Hippocampal formation (tissue), 2 donors: ENCODE measurements around the gene QSOX1.

Experiments used
- DNase-seq, 2 donors: peaks; one replicate each; lab custom pipeline; 2025; lab: John Stamatoyannopoulos, UW

Gene QSOX1

DNA sequence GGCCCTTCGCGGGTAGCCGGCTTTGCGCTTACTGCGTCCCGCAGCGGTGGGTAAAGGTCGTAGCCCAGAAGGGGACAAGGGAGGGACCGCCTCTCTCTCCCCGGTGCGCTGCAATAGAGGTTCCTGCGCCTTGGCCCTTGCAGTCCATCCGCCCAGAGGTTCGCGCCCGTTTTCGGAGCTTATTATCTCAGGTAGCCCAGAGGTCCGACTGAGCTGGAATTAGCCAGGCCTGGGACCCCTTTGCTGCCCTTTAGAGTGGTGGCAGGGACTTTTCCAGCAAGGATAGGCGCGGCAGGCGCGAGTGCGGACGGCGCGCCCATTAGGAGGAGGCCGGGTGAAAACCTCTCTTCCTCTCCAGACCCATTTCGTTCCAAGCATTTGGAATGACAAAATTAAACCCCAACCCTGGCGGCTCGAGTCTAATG lies 80.4 kb downstream of the QSOX1 start:
- DNase-seq: no peak

DNA sequence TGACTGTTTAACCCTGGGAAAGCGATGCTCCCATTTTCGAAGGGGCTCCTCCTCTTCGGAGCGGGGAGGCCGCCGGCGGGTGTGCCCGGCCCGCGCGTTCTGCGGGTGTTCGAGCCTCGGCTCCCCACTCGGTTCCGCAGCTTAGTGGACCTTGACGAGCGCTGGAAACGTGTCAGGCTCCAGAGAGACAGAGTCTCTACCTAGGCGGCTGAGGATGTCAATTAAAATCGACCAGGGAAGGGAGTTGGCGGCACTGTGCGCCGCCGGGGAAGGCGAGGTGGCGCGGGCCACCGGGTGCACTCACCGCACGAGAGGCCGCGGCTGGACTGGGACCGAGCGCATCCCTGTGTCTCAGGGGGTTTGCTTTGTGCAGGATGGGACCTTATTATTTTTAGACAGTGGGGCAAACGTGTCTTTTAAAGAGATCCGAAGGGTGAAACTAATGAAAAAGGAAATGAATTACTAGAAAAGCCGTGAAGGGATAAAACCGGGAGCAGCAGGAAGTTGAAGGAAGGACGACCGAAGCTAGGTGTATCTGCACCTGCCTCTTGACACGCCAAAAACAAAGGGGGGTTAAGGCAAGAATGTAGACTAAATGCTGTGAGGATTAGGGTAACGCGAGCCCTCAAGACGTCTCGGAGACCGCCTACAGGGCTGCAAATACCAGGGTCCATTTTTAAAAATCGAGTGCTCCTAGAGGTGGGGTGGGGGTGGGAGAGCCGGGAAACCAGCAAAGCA lies 81.0 kb downstream of the QSOX1 start:
- no peak for DNase-seq

GRCh38 chr1:180236698-180237509 lies 82.2 kb downstream of the QSOX1 start:
- DNase-seq: no peak

- DNase-seq: no peak
Observed at GRCh38 chr1:180237869-180238476, 83.3 kb downstream of the QSOX1 start.

- DNase-seq: no peak
Observed at GRCh38 chr1:180238675-180239074, 84.0 kb downstream of the QSOX1 start.

DNA sequence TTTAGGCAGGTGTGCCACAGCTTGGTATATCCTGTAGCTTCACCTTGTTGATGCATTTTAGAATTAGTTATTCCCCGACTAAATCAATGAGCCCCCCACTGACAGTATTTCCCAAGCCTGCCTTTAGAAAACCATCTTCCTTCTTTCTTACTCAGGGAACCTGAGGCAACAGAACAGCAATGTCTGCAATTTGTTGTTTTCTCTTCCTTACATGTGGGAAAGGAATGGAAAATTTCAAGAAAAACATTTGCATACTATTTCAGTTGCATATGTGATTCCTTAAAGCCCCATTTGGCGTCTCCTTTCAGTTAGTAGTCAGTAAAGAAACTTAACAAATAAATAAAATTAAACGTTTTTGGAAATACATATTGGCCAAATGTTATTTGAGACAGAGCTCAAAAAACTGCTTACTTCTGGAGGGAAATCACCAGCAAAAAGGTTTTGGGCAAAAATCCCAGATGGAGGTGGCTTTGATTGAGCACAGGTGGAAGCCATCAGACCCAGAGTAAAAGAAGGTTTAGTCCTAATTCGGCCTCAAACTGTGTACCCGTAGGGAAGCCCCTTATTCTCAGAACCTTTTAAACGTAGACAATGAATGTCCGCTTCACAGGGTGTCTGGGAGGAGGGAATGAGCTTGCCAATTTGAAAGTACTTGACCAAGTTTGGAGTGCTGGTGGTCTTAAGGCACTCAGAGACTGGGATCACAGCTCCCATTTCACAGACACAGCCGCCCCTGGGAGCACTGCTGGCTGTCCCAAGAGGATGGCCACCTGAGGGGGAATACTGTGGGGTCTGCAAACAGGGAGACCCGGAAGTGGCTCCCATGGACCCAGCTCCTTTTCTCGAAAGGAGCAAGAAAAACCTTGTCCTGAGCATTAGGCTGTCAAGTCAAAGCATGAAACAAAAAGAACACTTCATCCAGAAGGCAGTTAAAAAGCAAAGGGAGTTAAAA lies 84.8 kb downstream of the QSOX1 start:
- DNase-seq: no peak

GRCh38 chr1:180241716-180242544 lies 87.3 kb downstream of the QSOX1 start:
- no peak for DNase-seq

GRCh38 chr1:180243517-180244221 lies 89.0 kb downstream of the QSOX1 start:
- no peak for DNase-seq

GRCh38 chr1:180244840-180245239 lies 90.2 kb downstream of the QSOX1 start:
- no peak for DNase-seq

DNA sequence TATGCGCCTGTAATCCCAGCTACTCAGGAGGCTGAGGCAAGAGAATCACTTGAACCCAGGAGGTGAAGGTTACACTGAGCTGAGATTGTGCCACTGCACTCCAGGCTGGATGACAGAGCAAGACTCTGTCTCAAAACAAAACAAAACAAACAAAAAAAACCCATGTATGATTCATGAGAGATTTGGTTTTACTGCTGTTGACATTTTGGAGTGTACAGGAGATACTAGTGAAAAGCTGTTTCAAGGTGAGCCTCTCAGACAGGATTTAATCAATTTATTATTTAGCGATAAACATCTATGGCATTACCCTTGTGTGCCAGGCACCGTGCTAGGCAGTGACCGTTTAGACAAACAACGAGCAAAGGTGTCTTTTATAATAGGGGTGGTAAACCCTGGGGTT lies 91.9 kb downstream of the QSOX1 start:
- no peak for DNase-seq

DNA sequence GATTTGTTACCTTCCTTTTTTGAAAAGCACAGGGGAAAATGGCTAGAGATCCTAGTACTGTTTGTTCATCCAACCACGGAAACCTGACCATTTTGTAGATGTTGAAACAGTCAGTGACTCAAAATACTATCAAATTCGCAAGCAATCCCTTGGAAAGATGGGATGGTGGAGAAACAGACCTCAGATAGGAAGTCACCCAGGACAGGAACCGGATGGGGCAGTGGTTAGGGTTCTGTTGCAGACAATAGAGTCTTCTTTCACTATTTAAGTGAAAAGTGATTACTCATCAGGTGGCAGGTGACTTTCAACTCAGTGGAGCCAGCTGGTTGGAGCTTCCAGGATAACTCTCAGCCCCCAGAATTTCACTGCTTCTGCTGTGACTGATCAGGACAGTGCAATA lies 92.4 kb downstream of the QSOX1 start:
- no peak for DNase-seq

GRCh38 chr1:180247580-180247979 lies 92.9 kb downstream of the QSOX1 start:
- DNase-seq: no peak

GRCh38 chr1:180248176-180248575 lies 93.5 kb downstream of the QSOX1 start:
- DNase-seq: no peak

- DNase-seq: no peak
Observed at GRCh38 chr1:180248731-180249681, 94.3 kb downstream of the QSOX1 start.

DNA sequence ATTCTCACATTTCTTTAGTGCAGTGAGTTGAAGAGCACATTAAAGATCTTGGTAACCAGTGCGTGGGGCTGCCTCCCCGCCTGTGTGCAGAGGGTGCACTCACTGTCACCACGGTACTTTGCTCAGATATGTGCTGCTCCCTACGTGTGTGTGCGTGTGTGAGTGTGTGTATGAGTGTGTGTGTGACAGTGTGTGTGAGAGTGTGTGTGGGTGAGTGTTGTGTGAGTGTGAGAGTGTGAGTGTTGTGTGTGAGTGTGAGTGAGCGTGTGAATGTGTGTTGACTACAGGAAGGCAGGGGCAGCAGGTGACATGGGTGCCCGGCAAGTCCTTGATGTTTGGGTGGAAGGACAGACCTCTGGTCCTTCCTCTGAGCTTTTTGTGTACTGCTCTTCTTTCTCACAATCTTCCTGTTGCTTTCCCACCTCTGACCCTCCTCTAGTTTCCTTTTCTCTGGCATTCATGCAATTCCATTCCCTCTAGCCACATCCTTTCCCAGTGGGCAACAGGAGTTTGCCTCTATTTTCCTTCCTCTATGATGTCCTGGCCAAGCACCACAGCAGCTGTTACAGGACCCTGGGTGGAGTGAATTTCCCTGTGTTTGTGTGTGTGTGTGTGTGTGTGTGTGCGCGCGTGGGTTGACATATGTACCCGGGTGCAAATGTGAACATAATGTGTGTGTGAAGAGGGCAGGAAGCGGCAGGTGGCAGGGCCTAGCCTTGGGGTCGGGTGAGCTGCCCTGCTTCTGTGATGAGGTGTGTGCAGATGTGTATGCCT lies 95.2 kb downstream of the QSOX1 start:
- DNase-seq: no peak

- DNase-seq: no peak
Observed at GRCh38 chr1:180250499-180250770, 95.8 kb downstream of the QSOX1 start.

DNA sequence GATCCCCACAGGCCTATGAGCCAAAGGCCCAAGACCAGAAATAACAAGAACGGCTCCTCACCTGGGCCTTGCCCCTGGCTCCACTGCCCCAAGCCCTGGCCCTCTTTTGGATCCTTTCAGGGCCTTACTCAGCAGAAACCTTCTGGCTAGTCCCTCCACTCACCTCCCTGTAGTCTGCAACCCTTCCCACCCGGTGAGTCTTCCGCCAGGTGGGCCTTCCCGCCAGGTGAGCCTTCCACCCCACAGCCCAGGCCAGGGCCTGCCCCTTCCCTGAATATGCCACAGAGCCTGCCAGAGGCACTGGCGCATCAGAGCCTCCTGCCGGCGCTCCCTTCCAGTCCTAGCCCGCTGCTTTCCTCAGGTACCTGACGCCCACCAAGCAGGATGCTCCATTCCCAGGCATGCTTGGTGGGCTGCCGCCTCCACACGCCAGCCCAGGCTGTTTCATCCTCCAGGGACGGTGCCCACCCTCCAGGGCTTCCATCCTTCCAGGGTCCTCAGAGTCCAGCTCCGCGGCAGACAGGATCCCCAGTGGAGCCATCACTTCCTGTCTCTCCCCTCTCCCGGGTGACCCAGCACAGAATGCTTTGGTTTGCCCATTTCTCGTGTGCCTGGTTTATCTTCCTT lies 96.3 kb downstream of the QSOX1 start:
- DNase-seq: no peak
